B cell (primary cell): ENCODE results near the gene CCND2. TPM values are rescaled to one million over a fixed set of nuclear protein-coding genes. Genes with fewer than 3 reads are reported as not detected.

ENCODE experiments used
- ATAC-seq: fragments of 200-7000 bp; cut with Tn5 transposase; one replicate; pipeline ENCODE4 v1.10.0; 2021; ENCODE audit warnings: low read depth, mild to moderate bottlenecking, moderate number of reproducible peaks, moderate library complexity
- CTCF ChIA-PET: fragments of 350-600 bp; sonication (Branson Sonifier 250); formaldehyde crosslinking; loops from one replicate; lab custom pipeline; 2021; ENCODE audit warnings: antibody characterized with exemption, inconsistent platforms; lab: Charles Lee
- POLR2A ChIA-PET: fragments of 350-600 bp; sonication (Branson Sonifier 250); formaldehyde crosslinking; loops from one replicate; lab custom pipeline; 2021; ENCODE audit warnings: antibody characterized with exemption; lab: Charles Lee
- DNase-seq: peaks from one replicate; pipeline ENCODE4 v3.0.0; 2013
- H2AFZ ChIP-seq: 2 replicates; pipeline ENCODE4 v1.6.1; 2012; ENCODE audit warnings: mild to moderate bottlenecking, low read depth, low read length; ENCODE audit not compliant: insufficient read depth, poor library complexity, severe bottlenecking
- H3K27ac ChIP-seq, 2 donors: 1 replicate in 1 of 2; 2 replicates in 1 of 2; pipeline ENCODE4 v1.5.1; 2012 to 2013; ENCODE audit warnings: low read length in 2 of 2, mild to moderate bottlenecking in 2 of 2, moderate library complexity in 1 of 2
- H3K27me3 ChIP-seq, 4 experiments: fragments of 200-600 bp in 1 of 4; sonication (generic) in 1 of 4; replicated peaks in 1 of 4; 1 replicate in 2 of 4; 2 replicates in 2 of 4; pipeline versions ENCODE4 v1.6.1 to v1.7.0; 2013 to 2016; ENCODE audit warnings: low read length in 3 of 4, mild to moderate bottlenecking in 2 of 4, mixed read lengths in 1 of 4, moderate library complexity in 1 of 4; ENCODE audit not compliant: insufficient read depth in 4 of 4, control insufficient read depth in 3 of 4; ENCODE audit errors: control extremely low read depth in 1 of 4
- H3K36me3 ChIP-seq, 2 experiments: replicated peaks in 1 of 2; 1 replicate in 1 of 2; 2 replicates in 1 of 2; pipeline versions ENCODE4 v1.6.1 to v1.7.1; 2013; ENCODE audit warnings: low read length in 1 of 2; ENCODE audit not compliant: insufficient read depth in 2 of 2, control insufficient read depth in 1 of 2; ENCODE audit errors: control extremely low read depth in 1 of 2, extremely low read depth in 1 of 2
- H3K4me1 ChIP-seq, 2 donors: fragments of 200-600 bp in 1 of 2; sonication (generic) in 1 of 2; 1 replicate in 1 of 2; 2 replicates in 1 of 2; pipeline versions ENCODE4 v1.5.1 to v1.6.1; 2013 to 2017; ENCODE audit warnings: low read length in 2 of 2; ENCODE audit not compliant: control insufficient read depth in 2 of 2, insufficient read depth in 2 of 2
- H3K4me2 ChIP-seq: replicated peaks from 2 replicates; pipeline ENCODE3; 2012; ENCODE audit warnings: mild to moderate bottlenecking, low read depth, low read length; ENCODE audit not compliant: poor library complexity, severe bottlenecking
- H3K4me3 ChIP-seq, 5 experiments: fragments of 200-600 bp in 1 of 5; sonication (generic) in 1 of 5; 1 replicate in 3 of 5; 2 replicates in 2 of 5; pipeline versions ENCODE4 v1.5.1 to v1.7.0; 2011 to 2016; ENCODE audit warnings: low read length in 4 of 5, mild to moderate bottlenecking in 4 of 5, low read depth in 2 of 5, control low read depth in 1 of 5, moderate library complexity in 1 of 5; ENCODE audit not compliant: insufficient read depth in 1 of 5; ENCODE audit errors: control extremely low read depth in 1 of 5, extremely low read depth in 1 of 5
- H3K79me2 ChIP-seq: fragments of 200-600 bp; sonication (generic); one replicate; pipeline ENCODE4 v1.6.0; 2016; ENCODE audit warnings: low read length; ENCODE audit not compliant: control insufficient read depth, insufficient read depth
- H3K9ac ChIP-seq: fragments of 200-600 bp; sonication (generic); 2 replicates; pipeline ENCODE4 v1.6.1; 2017; ENCODE audit warnings: mild to moderate bottlenecking, low read length, moderate library complexity
- H3K9me3 ChIP-seq, 3 donors: one replicate each; pipeline versions ENCODE4 v1.6.1 to v1.7.1; 2013; ENCODE audit warnings: low read length in 2 of 3; ENCODE audit not compliant: control insufficient read depth in 2 of 3, insufficient read depth in 1 of 3; ENCODE audit errors: control extremely low read depth in 1 of 3
- H4K20me1 ChIP-seq: 2 replicates; pipeline ENCODE4 v1.6.0; 2012; ENCODE audit warnings: mild to moderate bottlenecking, low read length; ENCODE audit not compliant: insufficient read depth, control insufficient read depth, poor library complexity, severe bottlenecking
- H3K27ac Mint-ChIP-seq: one replicate; pipeline ENCODE4 v1.8.0; 2021; ENCODE audit warnings: mixed read lengths
- H3K27me3 Mint-ChIP-seq: one replicate; pipeline ENCODE4 v1.8.0; 2021; ENCODE audit warnings: mixed read lengths
- H3K4me1 Mint-ChIP-seq: one replicate; pipeline ENCODE4 v1.8.0; 2021; ENCODE audit warnings: mixed read lengths
- H3K4me3 Mint-ChIP-seq: one replicate; pipeline ENCODE4 v1.8.0; 2021; ENCODE audit warnings: mixed read lengths
- H3K9me3 Mint-ChIP-seq: one replicate; pipeline ENCODE4 v1.8.0; 2022; ENCODE audit warnings: mixed read lengths; ENCODE audit not compliant: insufficient read depth
- EZH2 ChIP-seq: IDR thresholded peaks from 2 replicates; pipeline ENCODE4 v1.6.1; 2012; ENCODE audit warnings: borderline replicate concordance, low read depth, mild to moderate bottlenecking, moderate library complexity, low read length; ENCODE audit not compliant: insufficient read depth, poor library complexity, severe bottlenecking
- WGBS: methylation state at CpG from one replicate; pipeline ENCODE4 v1.1.5; 2013; ENCODE audit warnings: missing lambda C conversion rate; ENCODE audit not compliant: insufficient coverage; 5-methylcytosine and 5-hydroxymethylcytosine counted together
- intact Hi-C: fragments of 100-400 bp; cut with micrococcal nuclease; formaldehyde crosslinking; loops from one replicate; pipeline ENCODE4 v1.10.0; 2022
- polyA plus RNA-seq: library from polyadenylated mRNA; depleted of rRNA; stranded (reverse); fragments of >200 nt; gene quantifications from 2 replicates; pipeline ENCODE4 v1.2.3, GENCODE V29; 2012
- total RNA-seq, 2 donors: library from RNA; stranded (reverse); fragments of 120-200 nt in 1 of 2; gene quantifications; 1 replicate in 1 of 2; 2 replicates in 1 of 2; pipeline versions ENCODE4 v1.2.3 to v1.2.4, GENCODE V29; 2013 to 2022
- TF ChIP-seq, protein P1 (sequence below): fragments of 200-600 bp; IDR thresholded peaks from one replicate; pipeline ENCODE4 v1.8.0; 2022; ENCODE audit warnings: antibody characterized with exemption, mild to moderate bottlenecking

The CCND2 gene
- total and polyA plus RNA-seq, 2 donors (not counting 1 experiment from before 2014, with no cell fraction given) = 9.2 to 20.6 TPM

DNA sequence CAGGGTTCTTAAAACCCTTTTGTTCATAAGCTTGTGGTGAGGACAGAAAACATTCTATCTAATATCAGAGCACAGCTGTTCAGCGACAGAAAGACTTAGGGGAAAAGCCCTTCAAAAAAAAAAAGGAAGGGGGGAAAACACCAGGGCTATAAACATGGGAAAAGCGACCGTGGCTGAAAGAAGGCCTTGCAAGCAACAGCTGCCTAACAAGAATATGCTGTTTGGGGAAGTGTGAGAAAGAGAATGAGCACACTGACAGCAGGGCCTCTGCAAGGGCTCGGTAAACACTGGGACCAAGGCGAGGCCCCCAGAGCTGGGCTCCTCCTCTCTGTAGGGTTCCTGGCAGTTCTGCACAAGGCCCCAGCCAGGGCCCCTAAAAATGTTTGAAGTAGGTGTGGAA is 27.4 kb upstream of the CCND2 start:
- Histone ChIP-seq H3K4me2 (no peak overlapping the region), H2AFZ (peak overlapping the region; percentile 37), H3K36me3 (no peaks in the 10 kb centered on the region), H3K27ac (peak overlapping the region in 1 of 2 donors; percentile 2), H3K9ac (no peak overlapping the region), H3K4me1 (peaks cover 7 to 13% of the 10 kb centered on the region in 2 donors), H3K9me3 (no peaks in the 10 kb centered on the region), H3K79me2 (no peaks in the 10 kb centered on the region), H3K27me3 (peaks cover 0 to 7% (median 0%) of the 10 kb centered on the region in 4 experiments), H4K20me1 (no peaks in the 10 kb centered on the region), H3K4me3 (no peak overlapping the region)
- Mint-ChIP-seq H3K4me1 (peaks cover 9% of the 10 kb centered on the region), H3K9me3 (no peaks in the 10 kb centered on the region), H3K27me3 (peaks cover 31% of the 10 kb centered on the region), H3K4me3 (no peak overlapping the region), H3K27ac (peak overlapping the region; percentile 46)
- TF ChIP-seq EZH2 = no peak
- TF ChIP-seq, protein P1, sequence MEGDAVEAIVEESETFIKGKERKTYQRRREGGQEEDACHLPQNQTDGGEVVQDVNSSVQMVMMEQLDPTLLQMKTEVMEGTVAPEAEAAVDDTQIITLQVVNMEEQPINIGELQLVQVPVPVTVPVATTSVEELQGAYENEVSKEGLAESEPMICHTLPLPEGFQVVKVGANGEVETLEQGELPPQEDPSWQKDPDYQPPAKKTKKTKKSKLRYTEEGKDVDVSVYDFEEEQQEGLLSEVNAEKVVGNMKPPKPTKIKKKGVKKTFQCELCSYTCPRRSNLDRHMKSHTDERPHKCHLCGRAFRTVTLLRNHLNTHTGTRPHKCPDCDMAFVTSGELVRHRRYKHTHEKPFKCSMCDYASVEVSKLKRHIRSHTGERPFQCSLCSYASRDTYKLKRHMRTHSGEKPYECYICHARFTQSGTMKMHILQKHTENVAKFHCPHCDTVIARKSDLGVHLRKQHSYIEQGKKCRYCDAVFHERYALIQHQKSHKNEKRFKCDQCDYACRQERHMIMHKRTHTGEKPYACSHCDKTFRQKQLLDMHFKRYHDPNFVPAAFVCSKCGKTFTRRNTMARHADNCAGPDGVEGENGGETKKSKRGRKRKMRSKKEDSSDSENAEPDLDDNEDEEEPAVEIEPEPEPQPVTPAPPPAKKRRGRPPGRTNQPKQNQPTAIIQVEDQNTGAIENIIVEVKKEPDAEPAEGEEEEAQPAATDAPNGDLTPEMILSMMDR = no peak
- WGBS = 13% methylated on average over 5 of the region's 5 CpGs
- intact Hi-C loops = no loop called here
- peak; percentile 45 for ATAC-seq
- peak; percentile 31 for DNase-seq
- POLR2A ChIA-PET = no interaction called here
- CTCF ChIA-PET = interaction anchor here (0.9 to 1.0 kb wide), 2 partner anchors 9 to 138 kb away, joined by 3 read pairs; no protein-coding TSS in a partner anchor

DNA sequence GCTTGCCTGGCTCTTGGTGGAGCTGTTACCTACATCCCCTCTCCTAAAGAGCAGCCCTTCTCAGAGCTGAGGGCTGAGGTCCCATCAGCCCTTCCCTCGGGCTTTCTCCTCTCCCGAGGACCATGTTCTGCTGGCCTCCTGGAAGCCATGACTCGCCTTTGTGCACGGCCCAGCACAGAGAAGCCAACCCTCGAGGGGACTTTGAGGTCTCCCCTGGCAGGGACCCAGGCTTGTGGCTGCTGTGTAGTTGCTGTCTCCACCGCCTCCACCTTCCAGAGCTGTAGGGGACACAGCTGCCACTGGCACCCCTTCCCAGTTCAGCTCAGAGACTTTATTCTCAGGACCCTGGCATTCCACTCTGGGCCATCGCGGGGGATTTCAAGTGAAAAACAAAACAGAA is 22.9 kb upstream of the CCND2 start:
- no peaks in the 10 kb centered on the region for H3K79me2 ChIP-seq
- ATAC-seq = no peak

More for the DNA sequence above, 22.9 kb upstream of the CCND2 start:
- Mint-ChIP-seq H3K27me3 (peaks cover 19% of the 10 kb centered on the region), H3K27ac (no peak overlapping the region), H3K4me1 (peaks cover 9% of the 10 kb centered on the region), H3K4me3 (no peak overlapping the region), H3K9me3 (no peaks in the 10 kb centered on the region)
- H3K27ac ChIP-seq = no peak overlapping the region
- WGBS = 37% methylated on average over 8 of the region's 8 CpGs
- CTCF ChIA-PET = interaction anchor here (1.2 kb wide), 1 partner anchor 13 kb away, joined by 4 read pairs; no protein-coding TSS in a partner anchor
- peaks cover 7 to 9% of the 10 kb centered on the region in 2 donors for H3K4me1 ChIP-seq
- intact Hi-C loops = no loop called here
- H3K4me3 ChIP-seq = no peak overlapping the region
- no peak for DNase-seq
- no peak overlapping the region for H3K9ac ChIP-seq
- no peaks in the 10 kb centered on the region for H3K36me3 ChIP-seq
- TF ChIP-seq, protein P1 = no peak
- TF ChIP-seq EZH2 = no peak
- POLR2A ChIA-PET = no interaction called here
- H4K20me1 ChIP-seq = no peaks in the 10 kb centered on the region
- no peak overlapping the region for H3K4me2 ChIP-seq
- H3K27me3 ChIP-seq = no peaks in the 10 kb centered on the region
- no peak overlapping the region for H2AFZ ChIP-seq
- H3K9me3 ChIP-seq = no peaks in the 10 kb centered on the region
